ENCODE measurements around the gene ANKAR.

DNA sequence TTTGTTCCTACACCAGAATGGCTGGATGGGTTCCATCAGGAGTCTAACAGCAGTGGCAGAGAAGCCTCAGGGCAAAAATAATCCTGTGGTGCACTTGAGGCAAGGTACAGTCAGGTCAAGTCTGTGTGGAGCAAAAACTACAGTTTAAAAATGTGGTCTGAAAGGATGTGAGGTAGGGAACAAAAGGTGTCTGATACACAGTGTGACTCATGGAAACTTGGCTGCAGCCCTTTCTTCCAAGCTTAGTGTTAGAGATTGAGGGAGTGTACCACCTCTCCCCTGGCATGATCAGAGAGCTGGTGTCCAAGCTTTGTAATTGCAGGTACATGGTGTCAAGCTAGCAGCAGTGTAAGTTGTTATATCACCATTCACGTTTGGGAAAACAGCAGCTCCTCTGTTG lies 8.9 kb downstream of the ANKAR start:
- TF ChIP-seq GATA3 (IDR thresholded peaks at IDR 0.05; ENCODE audit: low read depth, low read length) (no peak), GATA2 (IDR thresholded peaks at IDR 0.05; ENCODE audit: low read depth, low read length) (no peak)

Measured in SH-SY5Y (cell line).